H1 (cell line): ENCODE data around the gene AMY1A. TPM values are rescaled to one million over a fixed set of nuclear protein-coding genes. Genes with fewer than 3 reads are reported as not detected.
"Not testable (repeated sequence)": the region's sequence is repeated elsewhere in the genome, so short reads cannot be mapped to it uniquely, and the experiment has no call there.

Source experiments
- CTCF ChIA-PET: fragments of 300-600 bp; sonication (Branson Sonifier 250); formaldehyde crosslinking; loops from one replicate; lab custom pipeline; 2021; ENCODE audit not compliant: partially characterized antibody; lab: Charles Lee
- POLR2A ChIA-PET: fragments of 300-600 bp; sonication (Branson Sonifier 250); formaldehyde crosslinking; loops from one replicate; lab custom pipeline; 2021; ENCODE audit warnings: inconsistent platforms; ENCODE audit not compliant: partially characterized antibody; lab: Charles Lee
- DNase-seq, 2 experiments: peaks; one replicate each; pipeline versions ENCODE4 v3.0.0 to v3.0.0-alpha.2; 2010 to 2022; ENCODE audit warnings: low spot score in 2 of 2, low read depth in 1 of 2, mixed read lengths in 1 of 2
- FAIRE-seq: peaks from 2 replicates; lab custom pipeline; 2011; peaks lifted over from hg19 to GRCh38; lab: Jason Lieb, UNC
- H2AFZ ChIP-seq: 2 replicates; pipeline ENCODE4 v1.8.1; 2012; ENCODE audit warnings: low read length, inconsistent platforms
- H2AK5ac ChIP-seq: 2 replicates; pipeline ENCODE4 v1.6.1; 2013; ENCODE audit warnings: low read depth, low read length
- H2BK120ac ChIP-seq: replicated peaks from 2 replicates; pipeline ENCODE3; 2013; ENCODE audit warnings: low read depth, low read length, inconsistent platforms
- H2BK12ac ChIP-seq: 2 replicates; pipeline ENCODE4 v1.6.1; 2013; ENCODE audit warnings: low read depth, low read length
- H2BK15ac ChIP-seq: 2 replicates; pipeline ENCODE4 v1.6.1; 2013; ENCODE audit warnings: low read length
- H2BK20ac ChIP-seq: 2 replicates; pipeline ENCODE4 v1.6.1; 2013; ENCODE audit warnings: low read length
- H2BK5ac ChIP-seq: 2 replicates; pipeline ENCODE4 v1.6.1; 2013; ENCODE audit warnings: low read depth, low read length
- H3K14ac ChIP-seq: 2 replicates; pipeline ENCODE4 v1.6.1; 2013; ENCODE audit warnings: inconsistent platforms; ENCODE audit not compliant: insufficient read length
- H3K18ac ChIP-seq: 2 replicates; pipeline ENCODE4 v1.6.1; 2013; ENCODE audit warnings: low read length; ENCODE audit errors: extremely low read depth
- H3K23ac ChIP-seq: 2 replicates; pipeline ENCODE4 v1.6.1; 2013; ENCODE audit warnings: inconsistent platforms; ENCODE audit not compliant: insufficient read length
- H3K23me2 ChIP-seq: 2 replicates; pipeline ENCODE4 v1.6.1; 2013; ENCODE audit warnings: low read depth, low read length
- H3K27ac ChIP-seq: 2 replicates; pipeline ENCODE4 v1.6.1; 2011; ENCODE audit warnings: low read depth, low read length, inconsistent platforms
- H3K27me3 ChIP-seq, 4 experiments: replicated peaks in 1 of 4; 1 replicate in 1 of 4; 2 replicates in 3 of 4; pipeline versions ENCODE4 v1.6.1 to v1.8.1; 2011 to 2013; ENCODE audit warnings: low read length in 3 of 4, mild to moderate bottlenecking in 3 of 4, inconsistent platforms in 2 of 4, mixed read lengths in 2 of 4, moderate library complexity in 1 of 4; ENCODE audit not compliant: control insufficient read depth in 3 of 4, insufficient read depth in 3 of 4; ENCODE audit errors: extremely low read depth in 1 of 4
- H3K36me3 ChIP-seq, 4 experiments: 2 replicates each; pipeline versions ENCODE4 v1.6.1 to v1.8.1; 2011 to 2013; ENCODE audit warnings: mild to moderate bottlenecking in 4 of 4, low read length in 3 of 4, moderate library complexity in 2 of 4, control low read depth in 1 of 4, inconsistent platforms in 1 of 4; ENCODE audit not compliant: insufficient read depth in 4 of 4, control insufficient read depth in 2 of 4
- H3K4ac ChIP-seq: replicated peaks from 2 replicates; pipeline ENCODE3; 2013; ENCODE audit warnings: low read length, low read depth, mixed read lengths, inconsistent platforms; ENCODE audit not compliant: insufficient read length
- H3K4me1 ChIP-seq, 4 experiments: replicated peaks in 1 of 4; 1 replicate in 1 of 4; 2 replicates in 3 of 4; pipeline versions ENCODE4 v1.6.1 to v1.8.1; 2011 to 2013; ENCODE audit warnings: low read length in 3 of 4, inconsistent platforms in 2 of 4, mixed read lengths in 1 of 4; ENCODE audit not compliant: insufficient read depth in 4 of 4, control insufficient read depth in 3 of 4
- H3K4me2 ChIP-seq, 2 experiments: 2 replicates each; pipeline versions ENCODE4 v1.6.1 to v1.8.1; 2011 to 2013; ENCODE audit warnings: low read depth in 2 of 2, low read length in 2 of 2, control low read depth in 1 of 2, inconsistent platforms in 1 of 2, mild to moderate bottlenecking in 1 of 2; ENCODE audit not compliant: insufficient read depth in 1 of 2
- H3K4me3 ChIP-seq, 4 experiments: fragments of 200-600, 300-600 bp in 1 of 4; sonication (generic), shearing (Covaris generic), sonication (Bioruptor Twin) in 1 of 4; 2 replicates each; pipeline versions ENCODE4 v1.5.1 to v1.8.1; 2011 to 2016; ENCODE audit warnings: low read length in 4 of 4, low read depth in 3 of 4, control low read depth in 2 of 4, inconsistent platforms in 2 of 4, mild to moderate bottlenecking in 2 of 4, mixed read lengths in 1 of 4, moderate library complexity in 1 of 4; ENCODE audit not compliant: insufficient read depth in 2 of 4; ENCODE audit errors: extremely low read depth in 1 of 4
- H3K56ac ChIP-seq: replicated peaks from 2 replicates; pipeline ENCODE3; 2013; ENCODE audit warnings: low read depth, mild to moderate bottlenecking, mixed read lengths, low read length, inconsistent platforms; ENCODE audit not compliant: insufficient read length
- H3K79me1 ChIP-seq: 2 replicates; pipeline ENCODE4 v1.6.1; 2013; ENCODE audit warnings: low read depth, low read length, control low read depth
- H3K79me2 ChIP-seq, 2 experiments: 2 replicates each; pipeline versions ENCODE4 v1.6.1 to v1.8.1; 2012 to 2013; ENCODE audit warnings: low read length in 2 of 2, mild to moderate bottlenecking in 2 of 2, inconsistent platforms in 1 of 2; ENCODE audit not compliant: insufficient read depth in 2 of 2, control insufficient read depth in 1 of 2
- H3K9ac ChIP-seq, 4 experiments: replicated peaks in 1 of 4; 1 replicate in 1 of 4; 2 replicates in 3 of 4; pipeline versions ENCODE4 v1.6.1 to v1.8.1; 2011 to 2013; ENCODE audit warnings: low read depth in 3 of 4, low read length in 3 of 4, control low read depth in 2 of 4, mild to moderate bottlenecking in 2 of 4, moderate library complexity in 2 of 4, inconsistent platforms in 1 of 4; ENCODE audit errors: extremely low read depth in 1 of 4
- H3K9me3 ChIP-seq, 2 experiments: 2 replicates each; pipeline versions ENCODE4 v1.6.1 to v1.8.1; 2012 to 2013; ENCODE audit warnings: mild to moderate bottlenecking in 2 of 2, moderate library complexity in 2 of 2, control low read depth in 1 of 2, inconsistent platforms in 1 of 2, low read depth in 1 of 2, low read length in 1 of 2, mixed read lengths in 1 of 2; ENCODE audit not compliant: insufficient read depth in 2 of 2
- H4K20me1 ChIP-seq, 2 experiments: replicated peaks in 1 of 2; 2 replicates each; pipeline versions ENCODE3 to v1.8.1; 2011 to 2013; ENCODE audit warnings: inconsistent platforms in 2 of 2, low read length in 2 of 2, mild to moderate bottlenecking in 1 of 2; ENCODE audit not compliant: insufficient read depth in 2 of 2, control insufficient read depth in 1 of 2
- H4K5ac ChIP-seq: 2 replicates; pipeline ENCODE4 v1.6.1; 2013; ENCODE audit warnings: low read length, low read depth, mixed read lengths, inconsistent platforms; ENCODE audit not compliant: insufficient read length
- H4K8ac ChIP-seq: 2 replicates; pipeline ENCODE4 v1.8.0; 2013; ENCODE audit warnings: mild to moderate bottlenecking, moderate library complexity, low read length, inconsistent platforms; ENCODE audit not compliant: insufficient read depth; ENCODE audit errors: extremely low read depth
- H4K91ac ChIP-seq: replicated peaks from 2 replicates; pipeline ENCODE3; 2013; ENCODE audit warnings: low read length, mixed read lengths, inconsistent platforms; ENCODE audit not compliant: insufficient read length
- whole genome bisulfite sequencing, 2 experiments: shearing (Covaris generic) in 1 of 2; methylation state at CpG; one replicate each; pipeline versions ENCODE4 v1.1.6 to v1.1.7; 2013 to 2015; ENCODE audit warnings: low lambda C conversion rate in 2 of 2, mixed read lengths in 2 of 2, inconsistent platforms in 1 of 2, low coverage in 1 of 2, missing lambda C conversion rate in 1 of 2; ENCODE audit not compliant: insufficient replicate concordance in 2 of 2, insufficient coverage in 1 of 2, insufficient read length in 1 of 2; ENCODE audit errors: extremely low coverage in 1 of 2, missing lambda C conversion rate in 1 of 2; 5-methylcytosine and 5-hydroxymethylcytosine counted together
- polyA plus RNA-seq, 7 experiments: library from polyadenylated mRNA; depleted of rRNA in 3 of 7; stranded (reverse) in 5 of 7; unstranded in 2 of 7; fragments of >200 nt in 5 of 7; fragments of 200-250 nt in 2 of 7; gene quantifications; 1 replicate in 5 of 7; 2 replicates in 1 of 7; 4 replicates in 1 of 7; pipeline versions ENCODE4 v1.2.1 to v1.2.3, GENCODE V29; 2011 to 2013; ENCODE audit warnings: missing spikeins in 2 of 7, mixed read lengths in 2 of 7
- total RNA-seq: library from RNA; stranded (reverse); fragmentation: NEBNext Ultra II Directional; extraction: Animal tissue kit (Norgen Biotek cat#: 25700); gene quantifications from 2 replicates; pipeline ENCODE4 v1.2.1, GENCODE V29; 2021

AMY1A gene
- total and polyA plus RNA-seq, 2 of the 8 experiments (the other 6 are each of a cell fraction or from before 2014, with no cell fraction given) = not detected

DNA sequence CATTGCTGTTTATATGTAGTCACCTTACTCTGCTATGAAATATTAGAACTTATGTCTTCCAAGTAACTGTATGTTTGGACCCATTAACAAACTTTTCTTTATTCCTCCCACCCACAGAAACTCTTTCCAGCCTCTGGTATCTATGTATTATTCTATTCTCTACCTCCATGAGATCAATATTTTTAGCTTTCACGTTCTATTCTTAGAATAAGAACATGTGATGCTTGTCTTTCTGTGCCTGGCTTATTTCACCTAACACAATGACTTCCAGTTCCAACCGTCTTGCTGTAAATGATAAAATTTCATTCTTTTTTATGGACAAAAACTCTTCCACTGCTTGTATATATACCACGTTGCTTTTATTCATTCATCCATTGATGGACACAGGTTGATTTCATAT is 14.4 kb upstream of the AMY1A start:
- H3K14ac ChIP-seq, H3K79me2 ChIP-seq, H3K4me1 ChIP-seq, H2BK120ac ChIP-seq, H3K9ac ChIP-seq, H2AK5ac ChIP-seq, DNase-seq, H3K4ac ChIP-seq, H3K23me2 ChIP-seq, H2AFZ ChIP-seq, H3K36me3 ChIP-seq, H3K79me1 ChIP-seq, H3K18ac ChIP-seq, H4K8ac ChIP-seq, H4K20me1 ChIP-seq, H3K56ac ChIP-seq, CTCF ChIA-PET, H3K27me3 ChIP-seq, H2BK12ac ChIP-seq, H3K4me3 ChIP-seq, H2BK20ac ChIP-seq, H4K91ac ChIP-seq, H2BK5ac ChIP-seq, POLR2A ChIA-PET, H3K4me2 ChIP-seq, H3K23ac ChIP-seq, H4K5ac ChIP-seq, H3K27ac ChIP-seq, H2BK15ac ChIP-seq, H3K9me3 ChIP-seq, FAIRE-seq: not testable (repeated sequence)
- no CpG with 5 or more reads among the region's 3 CpGs for WGBS, 2 experiments

DNA sequence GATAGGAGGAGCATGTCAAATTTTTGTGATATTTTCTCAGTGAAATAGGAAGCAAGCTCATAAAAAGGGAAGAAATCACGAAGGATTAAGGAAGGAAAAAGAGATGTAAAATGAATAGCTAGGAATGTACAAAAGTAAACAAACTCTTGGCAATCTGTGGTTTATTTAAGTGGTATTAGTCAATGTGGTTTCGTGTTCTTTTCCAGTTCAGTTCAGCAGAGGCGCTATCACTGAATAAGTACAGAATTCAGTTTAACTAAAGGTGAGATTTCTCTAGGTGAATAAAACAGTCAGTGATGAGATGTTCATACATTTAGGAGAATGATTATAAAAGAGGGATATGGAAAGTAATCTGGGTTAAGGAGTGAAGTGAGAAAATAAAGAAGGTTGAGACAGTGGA is 11.7 kb upstream of the AMY1A start:
- CTCF ChIA-PET, H3K23ac ChIP-seq, POLR2A ChIA-PET, H3K79me1 ChIP-seq, H2BK12ac ChIP-seq, DNase-seq, H3K27ac ChIP-seq, H2BK5ac ChIP-seq, H3K9ac ChIP-seq, H4K8ac ChIP-seq, H3K14ac ChIP-seq, H4K20me1 ChIP-seq, H3K36me3 ChIP-seq, H3K4ac ChIP-seq, H3K79me2 ChIP-seq, H4K91ac ChIP-seq, H3K4me1 ChIP-seq, H3K4me3 ChIP-seq, H2AK5ac ChIP-seq, H3K23me2 ChIP-seq, H4K5ac ChIP-seq, H3K27me3 ChIP-seq, H2BK15ac ChIP-seq, H3K9me3 ChIP-seq, H3K18ac ChIP-seq, FAIRE-seq, H2BK20ac ChIP-seq, H2BK120ac ChIP-seq, H3K56ac ChIP-seq, H3K4me2 ChIP-seq, H2AFZ ChIP-seq: not testable (repeated sequence)
- WGBS, 2 experiments = no CpG with 5 or more reads among the region's 3 CpGs
